RCC 7860 (cell line): ENCODE results near the gene FCN1.

Experiments used
- DNase-seq: peaks from one replicate; pipeline ENCODE4 v3.0.0-alpha.2; 2015; ENCODE audit warnings: low spot score
- FAIRE-seq: peaks from 2 replicates; lab custom pipeline; 2012; peaks lifted over from hg19 to GRCh38; lab: Jason Lieb, UNC

The FCN1 gene

DNA sequence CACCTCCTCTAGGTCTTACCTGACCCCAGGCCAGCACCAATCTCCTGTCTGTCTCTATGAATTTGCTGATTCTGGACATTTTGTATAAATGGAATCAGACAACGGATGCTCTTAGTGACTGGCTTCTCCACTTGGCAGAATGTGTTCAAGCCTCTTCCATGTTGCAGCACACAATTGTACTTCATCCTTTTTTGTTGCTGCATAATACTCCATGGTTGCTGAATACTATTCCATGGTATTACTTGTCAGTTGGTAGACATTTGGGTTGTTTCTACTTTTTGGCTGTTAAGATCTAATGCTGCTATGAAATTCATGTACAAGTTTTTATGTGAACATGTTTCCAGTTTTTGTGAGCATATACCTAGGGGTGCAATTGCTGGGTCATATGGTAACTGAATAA is 34.3 kb upstream of the FCN1 start:
- no peak for DNase-seq
- FAIRE-seq: no peak

DNA sequence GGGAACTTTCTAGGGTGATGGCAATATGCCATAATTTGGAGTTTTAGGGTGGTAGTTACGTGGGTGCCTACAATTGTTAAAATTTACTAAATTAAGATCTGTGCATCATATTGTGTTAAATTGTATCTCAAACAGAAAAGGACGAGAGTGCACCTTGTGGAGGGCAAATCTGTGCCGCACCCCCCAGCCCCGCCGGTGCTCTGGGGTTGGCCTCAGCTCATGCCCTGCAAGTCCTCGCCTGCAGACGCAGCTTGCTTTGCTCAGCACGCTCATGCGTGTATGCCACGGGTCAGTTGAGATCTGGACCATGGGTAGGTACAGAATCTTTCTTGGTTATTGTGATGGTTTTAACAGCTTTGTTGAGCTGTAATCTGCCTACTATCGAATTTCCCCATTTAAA is 33.7 kb upstream of the FCN1 start:
- FAIRE-seq: no peak
- no peak for DNase-seq

DNA sequence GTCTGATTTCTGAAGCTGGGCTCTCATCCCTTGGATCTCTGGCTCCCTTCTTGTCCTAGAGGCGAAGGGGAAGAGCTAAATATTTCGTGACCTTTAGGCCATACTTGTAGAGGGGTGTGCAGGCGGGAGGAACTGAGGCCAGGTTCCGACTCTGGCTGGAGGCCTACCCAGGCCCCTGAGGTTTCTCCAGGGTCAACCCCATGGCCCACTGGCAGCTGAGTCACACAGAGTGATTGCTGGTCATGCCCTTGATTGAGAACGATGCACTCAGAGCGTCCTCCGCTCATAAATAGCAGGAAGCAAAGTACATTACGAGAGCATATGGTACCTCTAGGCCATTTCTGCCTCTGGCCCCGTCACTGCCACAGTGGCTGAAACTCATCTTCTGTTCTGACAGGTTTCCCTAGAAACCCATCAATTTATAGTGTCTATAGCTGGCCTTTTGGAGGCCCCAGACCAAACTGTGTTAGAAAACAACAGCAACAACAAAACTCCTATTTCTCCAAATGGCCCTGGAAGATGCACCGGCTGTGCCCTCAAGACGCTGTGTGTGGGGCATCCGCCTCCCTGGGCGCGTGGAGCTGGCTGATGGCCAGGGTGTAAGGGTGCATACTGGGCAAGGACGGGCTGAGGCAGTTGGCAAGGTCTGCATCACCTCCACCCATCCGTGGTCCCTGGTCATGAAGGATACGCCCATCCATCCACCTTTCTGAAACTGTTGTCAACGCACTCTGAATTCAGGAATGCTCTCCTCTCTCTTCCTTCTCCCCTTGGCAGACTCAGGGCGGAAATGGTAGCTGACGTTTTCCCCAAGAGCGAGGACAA is 32.9 kb upstream of the FCN1 start:
- no peak for DNase-seq

DNA sequence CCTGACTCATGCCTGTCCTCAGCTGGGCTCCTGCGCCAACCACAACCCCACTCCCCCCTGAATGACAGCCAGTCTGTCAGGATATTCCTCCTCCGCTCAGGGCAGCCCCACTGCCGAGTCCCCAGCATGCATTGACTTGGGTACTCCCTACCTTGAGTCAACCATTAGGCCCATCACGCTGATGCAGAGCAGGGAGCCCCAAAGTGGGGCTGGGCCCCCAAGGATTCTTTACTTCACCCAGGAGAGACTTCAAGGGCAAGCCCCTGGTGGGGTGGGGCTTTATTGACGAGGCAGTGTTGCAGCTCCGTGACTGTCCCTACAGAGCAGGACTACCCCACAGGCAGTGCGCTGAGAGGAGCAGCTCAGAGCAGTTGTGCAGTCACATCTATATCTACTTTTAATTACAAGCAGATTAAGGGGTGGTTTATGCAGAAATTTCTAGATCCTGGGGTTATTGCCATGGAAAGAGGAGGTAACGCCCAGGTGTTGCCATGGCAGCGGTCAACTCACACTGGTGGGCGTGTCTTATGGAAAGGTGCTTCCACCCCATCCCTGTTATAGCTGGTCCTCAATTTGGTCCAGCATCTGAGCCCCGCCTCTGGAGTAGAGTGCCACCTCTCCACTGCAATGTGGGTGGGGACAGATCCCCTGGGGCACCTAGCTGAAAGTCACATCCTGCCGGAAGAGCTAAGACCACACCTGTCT is 32.1 kb upstream of the FCN1 start:
- FAIRE-seq: no peak

More for the DNA sequence above, 32.9 kb upstream of the FCN1 start:
- no peak for FAIRE-seq

DNA sequence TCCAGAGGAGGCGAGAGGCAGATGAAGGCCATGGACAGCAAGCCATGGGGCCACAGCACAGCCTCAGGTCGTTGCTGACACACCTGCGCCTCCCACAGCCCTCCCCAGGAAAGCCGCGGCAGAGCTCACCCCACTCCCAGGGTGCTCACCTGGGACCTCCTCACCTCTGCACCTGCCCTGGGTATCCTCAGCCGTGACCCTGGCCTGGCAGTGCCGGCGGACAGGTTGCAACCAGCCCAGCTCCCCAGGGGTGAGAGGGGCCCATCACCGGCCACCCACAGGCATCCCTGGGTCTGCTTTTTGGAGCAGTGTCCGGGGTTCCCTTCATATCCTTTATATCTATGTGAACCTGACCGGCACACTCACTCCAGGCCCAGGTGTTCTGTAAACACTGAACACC is 30.4 kb upstream of the FCN1 start:
- DNase-seq (no peak), FAIRE-seq (no peak)

More for the DNA sequence above, 32.1 kb upstream of the FCN1 start:
- no peak for DNase-seq

DNA sequence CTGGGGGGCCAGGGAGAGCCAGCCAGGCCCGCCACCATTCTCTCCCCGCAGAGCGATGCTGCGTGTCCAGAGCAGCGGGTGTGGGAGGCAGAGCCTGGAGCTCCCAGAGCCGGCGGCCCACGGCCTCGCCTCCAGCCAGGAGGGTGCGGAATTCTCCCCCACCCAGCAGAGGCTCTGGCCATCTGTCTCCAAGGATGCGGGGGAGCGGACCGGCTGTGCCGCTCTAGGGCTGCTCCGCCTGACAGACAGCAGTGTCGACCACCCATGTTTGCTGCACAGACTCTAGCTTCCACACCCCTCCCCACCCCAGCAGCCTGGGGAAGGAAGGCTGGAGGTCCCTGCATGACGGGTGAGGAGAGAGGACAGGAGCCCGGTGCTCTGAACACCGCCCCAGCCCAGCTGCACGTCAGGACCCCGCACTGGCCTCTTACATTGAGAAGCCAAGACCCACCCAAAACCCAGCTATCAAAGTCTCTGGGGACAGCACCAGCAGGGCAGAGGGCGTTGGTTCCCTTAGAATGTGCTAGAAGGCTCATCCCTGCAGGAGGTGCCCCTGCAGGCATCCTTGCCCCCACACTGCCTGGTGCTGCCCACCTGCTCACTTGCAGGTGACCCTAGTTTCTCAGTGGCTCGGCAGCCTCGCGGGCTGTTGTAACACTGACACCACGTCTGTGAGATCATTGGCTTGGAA is 29.7 kb upstream of the FCN1 start:
- FAIRE-seq (no peak), DNase-seq (no peak)

DNA sequence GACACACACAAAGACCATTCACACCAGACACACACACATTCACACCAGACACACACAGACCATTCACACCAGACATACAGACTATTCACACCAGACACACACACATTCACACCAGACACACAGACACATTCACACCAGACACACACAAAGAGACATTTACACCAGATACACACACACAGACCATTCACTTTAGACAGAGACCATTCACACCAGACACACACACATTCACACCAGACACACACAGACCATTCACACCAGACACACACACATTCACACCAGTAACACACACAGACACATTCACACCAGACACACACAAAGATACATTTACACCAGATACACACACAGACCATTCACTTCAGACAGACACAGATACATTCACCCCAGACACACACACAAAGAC is 29.0 kb upstream of the FCN1 start:
- no peak for FAIRE-seq

DNA sequence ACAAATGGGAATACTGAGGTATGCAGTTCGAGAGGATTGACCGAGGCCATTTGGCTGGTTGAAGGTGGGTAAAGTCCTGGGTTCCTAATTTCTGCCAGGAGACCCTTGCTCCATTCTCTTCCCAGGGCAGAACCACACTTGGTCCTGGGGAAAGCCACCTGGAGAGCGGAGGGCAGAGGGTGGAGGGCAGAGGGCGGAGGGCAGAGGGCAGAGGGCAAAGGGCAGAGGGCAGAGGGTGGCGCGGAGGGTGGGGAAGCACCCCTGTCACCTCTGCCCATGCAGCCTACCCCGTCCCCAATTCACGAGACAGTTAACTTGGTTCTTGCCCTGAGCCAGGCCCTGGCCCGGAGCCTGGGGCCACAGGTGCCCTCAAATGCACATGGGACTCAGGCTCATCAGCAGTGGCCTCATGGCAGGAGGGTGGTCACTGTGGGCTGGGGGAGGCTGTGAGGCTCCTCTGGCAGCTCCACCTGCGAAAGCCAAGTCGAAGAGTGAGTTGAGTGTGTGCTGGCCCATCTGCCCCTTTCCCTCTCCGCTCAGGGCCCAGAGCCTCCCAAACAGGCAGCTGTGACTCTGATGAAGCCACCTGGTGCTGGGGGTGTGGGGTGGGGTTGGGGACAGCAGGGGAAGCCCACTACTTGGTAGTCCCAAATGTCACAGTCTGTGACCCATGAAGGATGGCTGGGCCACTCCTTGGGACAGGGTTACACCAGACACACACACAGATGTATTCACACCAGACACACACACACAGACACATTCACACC is 28.0 kb upstream of the FCN1 start:
- no peak for FAIRE-seq
- no peak for DNase-seq

More for the DNA sequence above, 29.0 kb upstream of the FCN1 start:
- no peak for DNase-seq

DNA sequence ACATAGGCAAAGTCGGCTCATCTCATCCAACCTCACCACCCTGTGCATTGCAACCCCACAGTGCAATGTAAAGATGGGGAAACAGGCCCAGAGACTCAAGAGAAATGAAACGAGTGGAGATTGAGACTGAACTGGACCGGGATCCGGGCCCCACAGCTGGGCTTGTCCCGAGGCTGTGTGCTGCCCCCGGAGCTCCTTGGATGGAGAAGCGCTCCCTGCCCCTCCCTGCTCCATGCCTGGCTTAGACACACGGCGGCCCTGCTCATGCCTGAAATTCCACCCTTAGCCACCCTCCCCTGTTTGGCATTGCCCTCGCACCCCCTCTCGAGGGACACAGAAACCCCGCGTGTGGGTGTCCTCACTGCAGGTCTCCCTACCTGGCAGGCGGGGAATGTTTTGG is 27.2 kb upstream of the FCN1 start:
- FAIRE-seq (no peak), DNase-seq (no peak)

DNA sequence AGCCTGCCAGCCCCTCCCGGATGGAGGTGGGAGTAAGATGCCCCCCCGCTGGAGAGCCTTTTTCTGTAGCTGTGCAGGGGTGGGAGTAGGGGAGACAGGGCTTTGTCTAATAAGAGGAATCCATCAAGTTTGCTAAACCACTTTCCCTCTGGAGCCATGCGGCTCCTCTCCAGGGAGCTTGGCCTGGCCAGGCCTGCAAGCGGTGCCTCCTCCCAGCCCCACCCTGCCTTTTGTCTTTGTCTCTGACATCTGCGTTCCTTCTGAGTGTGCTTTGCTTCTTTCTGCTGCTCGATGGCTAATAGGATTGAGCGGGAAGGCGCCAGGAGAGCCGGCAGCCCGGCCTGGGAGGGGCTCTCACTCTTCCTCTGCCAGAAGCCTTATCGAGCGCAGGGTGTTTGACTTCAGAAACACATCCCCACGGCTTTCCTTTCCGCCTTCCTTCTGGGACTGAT is 26.7 kb upstream of the FCN1 start:
- DNase-seq (no peak), FAIRE-seq (no peak)

DNA sequence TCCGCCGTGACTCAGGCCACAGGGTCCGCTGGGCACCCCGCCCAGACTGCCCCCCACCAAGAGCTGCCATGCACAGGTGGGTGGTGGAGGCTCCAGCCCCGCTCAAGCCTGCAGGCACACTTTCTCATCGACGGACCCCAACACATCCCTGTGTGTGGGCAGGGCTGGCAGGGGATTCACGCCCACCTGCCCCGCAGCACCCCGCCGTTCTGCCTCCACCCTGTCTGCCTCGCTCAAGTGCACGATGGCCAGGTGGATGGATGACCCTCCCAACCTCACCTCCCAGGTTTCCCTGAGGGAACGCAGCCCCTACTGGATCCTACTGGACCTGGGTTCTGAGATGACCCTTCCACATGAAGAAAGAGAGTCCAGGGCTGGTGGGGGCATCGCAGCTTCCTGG is 26.1 kb upstream of the FCN1 start:
- FAIRE-seq: no peak
- DNase-seq: no peak

DNA sequence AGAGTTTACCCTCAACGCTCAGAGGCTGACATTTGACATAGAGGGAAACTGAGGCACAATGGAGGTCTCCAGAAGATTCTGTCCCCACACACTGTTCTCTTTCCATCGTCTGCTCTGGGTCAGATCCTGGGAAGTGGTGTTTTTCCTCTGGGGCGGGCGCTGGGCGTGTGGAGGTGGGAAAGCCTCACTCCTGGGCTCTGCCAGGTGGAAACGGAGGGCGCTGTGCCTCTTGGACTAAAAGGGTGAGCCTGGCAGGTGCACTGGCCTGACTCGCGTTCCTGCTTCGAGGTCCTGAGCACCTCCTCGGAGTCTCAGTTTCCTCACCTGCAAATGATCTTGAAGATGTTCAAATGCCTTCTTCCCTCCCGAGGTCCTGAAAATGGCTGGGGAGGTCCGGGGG is 25.7 kb upstream of the FCN1 start:
- DNase-seq (no peak), FAIRE-seq (no peak)

DNA sequence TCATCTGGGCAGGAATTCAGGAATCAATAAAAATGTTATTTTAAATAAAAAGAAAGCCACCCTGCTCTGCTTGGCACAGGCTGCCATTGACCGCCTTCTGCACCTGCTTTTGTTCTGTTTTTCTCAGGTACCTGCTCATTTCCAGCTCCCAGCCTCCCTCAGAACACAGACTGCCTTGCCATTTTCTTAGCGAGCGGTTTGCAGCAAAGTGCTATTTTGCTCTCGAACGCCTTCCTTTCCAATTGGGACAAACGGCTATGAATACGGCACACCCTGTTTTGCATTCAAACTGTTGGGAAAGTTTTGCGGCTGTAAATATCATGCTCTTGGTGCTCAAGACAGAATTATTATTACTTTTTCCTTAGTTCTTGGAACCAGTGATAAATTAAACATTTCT is 25.1 kb upstream of the FCN1 start:
- FAIRE-seq (no peak), DNase-seq (no peak)

DNA sequence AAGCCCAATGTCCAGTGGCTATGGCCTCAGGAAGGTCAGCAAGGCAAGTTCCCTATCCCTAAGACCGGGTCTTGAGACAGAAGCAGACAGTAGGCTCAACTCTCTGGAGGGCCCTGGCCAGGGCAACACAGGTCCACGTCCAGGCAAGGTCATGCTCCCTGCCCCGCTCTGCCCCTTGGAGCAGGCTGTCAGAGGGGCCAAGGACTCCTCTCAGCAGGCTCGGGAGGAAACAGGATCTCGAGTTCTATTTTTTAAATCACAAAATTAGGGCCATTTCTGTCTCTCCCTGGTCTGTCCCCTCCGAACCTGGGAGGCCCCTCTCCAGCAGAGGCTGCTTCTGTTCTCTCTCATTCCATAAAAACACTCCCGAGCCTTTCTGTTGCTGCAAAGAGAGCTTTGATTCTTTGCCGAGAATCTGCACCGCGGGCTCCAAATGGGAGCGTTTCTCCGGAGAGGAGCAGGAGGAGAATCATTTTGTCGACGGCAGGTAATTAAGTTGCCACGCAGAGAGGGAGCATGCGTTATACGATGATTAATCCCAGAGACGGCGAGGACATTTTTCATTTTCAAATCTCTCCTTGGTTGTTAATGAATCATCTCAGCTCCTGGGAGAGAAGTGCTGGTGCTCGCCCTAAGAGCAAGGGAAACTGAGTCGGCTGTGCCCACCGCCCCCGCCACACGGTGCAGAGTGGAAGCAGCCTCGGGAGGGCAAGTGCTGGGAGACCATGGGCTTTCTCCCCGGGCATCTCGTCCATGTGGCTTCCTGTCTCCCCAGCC is 24.5 kb upstream of the FCN1 start:
- no peak for FAIRE-seq

DNA sequence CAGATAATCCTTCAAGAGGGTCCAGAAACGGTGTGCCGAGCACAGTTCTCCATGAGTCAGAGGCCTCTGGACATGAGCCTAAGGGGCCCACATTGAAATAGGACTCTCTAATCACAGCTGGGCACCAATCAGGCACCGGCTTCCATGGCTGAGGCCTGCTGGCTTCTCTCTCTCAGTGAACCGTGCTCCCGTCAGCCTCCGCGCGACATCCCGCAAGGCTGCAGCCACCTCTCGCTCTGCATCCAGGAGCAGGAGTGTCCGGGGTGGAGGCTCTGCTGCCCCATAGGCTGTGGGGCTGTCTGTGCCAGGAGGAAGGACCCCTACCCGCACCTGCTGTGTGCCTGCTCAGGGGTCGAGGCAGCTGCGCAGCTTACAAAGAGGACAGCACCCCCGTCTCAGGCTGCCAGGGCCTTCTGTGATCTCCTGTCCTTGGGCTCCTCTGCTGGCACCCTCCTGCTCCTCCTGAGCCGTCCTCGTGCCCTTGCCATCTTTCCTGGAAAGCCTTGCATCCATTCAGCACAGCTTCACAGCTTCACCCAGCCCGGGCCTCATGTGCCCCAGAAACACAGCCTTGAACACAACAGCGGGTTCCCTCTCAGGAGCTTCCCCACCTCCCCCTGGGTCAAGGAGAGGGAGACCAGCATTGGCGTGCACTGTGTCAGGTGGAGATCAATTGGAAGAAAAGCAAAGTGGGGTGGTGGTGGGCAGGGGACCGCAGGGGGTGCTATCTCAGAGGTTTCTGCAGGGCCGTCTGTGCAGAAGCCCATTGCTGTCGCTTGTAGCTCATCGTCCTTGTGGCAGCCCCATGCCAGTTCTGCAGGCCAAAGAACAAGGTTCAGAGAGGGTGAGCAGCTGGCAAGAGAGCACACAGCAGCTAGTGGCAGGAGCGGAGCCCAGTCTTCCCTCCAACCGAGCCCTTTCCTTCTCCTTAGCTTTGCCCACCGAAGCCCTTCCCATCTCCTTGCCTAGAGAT is 22.8 kb upstream of the FCN1 start:
- DNase-seq: no peak
- no peak for FAIRE-seq

More for the DNA sequence above, 24.5 kb upstream of the FCN1 start:
- DNase-seq: no peak

DNA sequence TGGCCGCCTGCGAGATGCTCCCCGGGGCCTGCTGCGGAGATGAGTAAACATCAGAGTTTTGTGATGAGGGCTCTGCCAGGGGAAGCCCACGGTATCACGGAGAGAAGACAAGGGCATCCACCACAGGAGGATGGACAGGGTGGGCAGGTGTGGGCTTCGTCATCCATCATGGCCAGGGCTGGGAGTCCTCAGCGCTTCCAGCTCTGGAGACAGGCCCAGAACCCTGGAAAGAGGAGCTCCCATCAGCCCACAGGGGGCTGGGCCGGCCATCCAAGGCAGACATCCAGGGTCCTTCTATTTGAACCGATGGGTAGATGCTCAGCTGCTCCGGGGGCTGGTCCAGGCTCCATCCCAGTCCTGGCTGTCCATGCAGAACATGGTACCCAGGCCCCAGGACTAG is 22.1 kb upstream of the FCN1 start:
- no peak for DNase-seq
- FAIRE-seq: no peak

DNA sequence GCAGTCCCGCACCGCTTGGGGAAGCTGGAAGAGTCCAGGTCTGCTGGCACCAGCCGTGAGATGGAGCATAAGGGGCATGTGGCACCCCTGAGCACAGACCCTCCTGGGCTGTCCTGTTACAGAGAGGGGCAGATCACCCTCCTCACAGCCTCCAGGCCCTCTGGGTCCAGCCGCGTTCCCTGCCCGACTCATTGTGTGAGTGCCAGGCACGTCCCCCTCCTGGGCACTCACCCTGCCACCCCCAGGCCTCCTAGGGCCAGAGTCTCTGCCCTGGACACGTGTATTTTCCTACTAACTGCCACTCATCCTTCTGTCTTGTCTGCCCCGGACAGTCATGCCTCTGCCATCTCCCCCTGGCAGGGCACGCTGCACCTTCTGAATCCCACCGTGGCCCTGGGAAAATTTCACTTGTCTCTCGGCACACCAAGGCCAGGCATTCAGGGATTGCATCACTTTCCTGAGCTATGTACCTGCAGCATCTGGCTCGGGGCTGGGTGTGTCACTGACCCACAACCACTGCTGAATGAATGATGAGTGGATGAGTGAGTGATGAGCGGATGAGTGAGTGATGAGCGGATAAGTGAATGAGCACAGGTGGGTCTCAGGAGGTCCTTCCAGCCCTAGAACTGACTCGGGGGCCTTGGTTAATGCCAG is 21.5 kb upstream of the FCN1 start:
- FAIRE-seq (no peak), DNase-seq (no peak)

DNA sequence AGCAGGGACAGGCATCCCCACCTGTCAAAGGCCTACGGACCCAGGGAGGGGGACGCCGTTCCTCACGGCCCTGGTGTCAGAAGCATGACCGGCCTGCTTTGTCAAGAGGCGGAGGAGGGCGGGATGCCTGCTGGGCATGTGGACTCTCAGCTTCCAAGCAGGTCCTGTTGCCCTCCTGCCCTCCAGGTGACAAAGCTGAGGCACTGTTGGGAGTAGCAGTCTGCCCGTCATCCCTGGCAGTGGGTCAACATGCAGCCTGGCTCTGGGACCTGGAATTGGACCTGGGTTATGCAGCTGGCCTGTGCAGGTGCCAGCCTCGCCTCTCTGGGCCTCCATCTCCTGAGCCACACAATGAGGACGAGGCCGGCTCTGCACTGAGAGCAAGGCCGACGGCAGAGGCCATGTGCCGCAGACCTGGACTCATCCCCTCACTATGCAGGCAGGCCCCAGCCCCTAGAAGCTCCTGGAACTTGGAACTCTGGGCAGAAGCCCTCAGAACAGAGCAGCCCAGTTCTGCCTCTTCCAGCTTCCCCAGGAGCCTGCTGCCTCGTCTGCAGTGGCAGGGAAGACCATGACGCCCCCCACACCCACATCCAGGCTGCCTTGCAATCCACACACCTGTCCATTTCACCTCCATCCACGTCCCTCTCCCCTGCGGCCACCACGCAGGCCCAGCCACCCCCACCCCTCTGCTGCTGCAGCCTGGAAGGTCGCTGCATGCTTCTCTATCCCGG is 20.8 kb upstream of the FCN1 start:
- DNase-seq (no peak), FAIRE-seq (no peak)
